Measurements from ENCODE around the gene RGS6.

DNA sequence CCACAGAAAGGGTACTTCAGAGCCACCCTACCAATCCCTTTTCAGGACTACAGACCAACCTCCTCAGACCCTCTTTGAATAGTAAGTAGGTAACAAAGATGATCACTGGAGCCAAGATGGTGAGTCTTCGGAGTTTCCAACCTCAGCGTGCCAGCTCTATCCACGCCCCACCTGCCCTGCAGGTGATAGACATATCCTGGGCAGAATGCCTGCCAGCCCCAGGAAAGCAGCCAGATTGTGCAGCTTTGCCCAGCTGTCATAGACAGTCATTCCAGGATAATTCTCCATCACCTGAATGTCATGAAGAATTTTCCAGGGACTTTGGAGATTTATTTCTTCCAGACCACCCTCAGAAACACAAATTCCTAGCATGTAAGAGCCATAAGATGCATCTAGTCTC lies 434.4 kb downstream of the RGS6 start:
- TF ChIP-seq, protein P1, sequence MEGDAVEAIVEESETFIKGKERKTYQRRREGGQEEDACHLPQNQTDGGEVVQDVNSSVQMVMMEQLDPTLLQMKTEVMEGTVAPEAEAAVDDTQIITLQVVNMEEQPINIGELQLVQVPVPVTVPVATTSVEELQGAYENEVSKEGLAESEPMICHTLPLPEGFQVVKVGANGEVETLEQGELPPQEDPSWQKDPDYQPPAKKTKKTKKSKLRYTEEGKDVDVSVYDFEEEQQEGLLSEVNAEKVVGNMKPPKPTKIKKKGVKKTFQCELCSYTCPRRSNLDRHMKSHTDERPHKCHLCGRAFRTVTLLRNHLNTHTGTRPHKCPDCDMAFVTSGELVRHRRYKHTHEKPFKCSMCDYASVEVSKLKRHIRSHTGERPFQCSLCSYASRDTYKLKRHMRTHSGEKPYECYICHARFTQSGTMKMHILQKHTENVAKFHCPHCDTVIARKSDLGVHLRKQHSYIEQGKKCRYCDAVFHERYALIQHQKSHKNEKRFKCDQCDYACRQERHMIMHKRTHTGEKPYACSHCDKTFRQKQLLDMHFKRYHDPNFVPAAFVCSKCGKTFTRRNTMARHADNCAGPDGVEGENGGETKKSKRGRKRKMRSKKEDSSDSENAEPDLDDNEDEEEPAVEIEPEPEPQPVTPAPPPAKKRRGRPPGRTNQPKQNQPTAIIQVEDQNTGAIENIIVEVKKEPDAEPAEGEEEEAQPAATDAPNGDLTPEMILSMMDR (conservative IDR thresholded peaks at IDR 0.05; ENCODE audit: low read length): no peak
- TF ChIP-seq EZH2phosphoT487 (IDR thresholded peaks at IDR 0.05; ENCODE audit: borderline replicate concordance, low read depth, low read length): no peak

All from OCI-LY7 (cell line).